Vagina (tissue), 2 donors: Measurements from ENCODE around the gene RNF168. TPM values are rescaled to one million over a fixed set of nuclear protein-coding genes. Genes with fewer than 3 reads are reported as not detected.

Source experiments
- DNase-seq, 2 donors: peaks; one replicate each; pipeline ENCODE4 v3.0.0-alpha.2; 2017; ENCODE audit errors: extremely low spot score in 2 of 2
- H3K27ac ChIP-seq: fragments of 200-600 bp; sonication (generic); one replicate; pipeline ENCODE4 v1.5.1; 2019
- H3K27me3 ChIP-seq: fragments of 200-600 bp; sonication (generic); one replicate; pipeline ENCODE4 v1.5.1; 2019
- H3K36me3 ChIP-seq, 2 donors: fragments of 200-600 bp; sonication (generic); one replicate each; pipeline ENCODE4 v1.5.1; 2017 to 2019
- H3K4me1 ChIP-seq: fragments of 200-600 bp; sonication (generic); one replicate; pipeline ENCODE4 v1.5.1; 2019
- H3K4me3 ChIP-seq, 2 donors: fragments of 200-600 bp; sonication (generic); 1 replicate in 1 of 2; 2 replicates in 1 of 2; pipeline ENCODE4 v1.5.1; 2016 to 2019
- H3K9me3 ChIP-seq: fragments of 200-600 bp; sonication (generic); one replicate; pipeline ENCODE4 v1.5.1; 2019
- POLR2A ChIP-seq, 2 donors: fragments of 450-650 bp; IDR thresholded peaks; one replicate each; pipeline ENCODE4 v1.6.1; 2017; ENCODE audit warnings: antibody characterized with exemption in 2 of 2, mild to moderate bottlenecking in 2 of 2, moderate library complexity in 2 of 2
- POLR2AphosphoS5 ChIP-seq, 2 donors: sonication (generic); formaldehyde crosslinking; IDR thresholded peaks; one replicate each; pipeline ENCODE4 v1.9.0; 2017; ENCODE audit warnings: antibody characterized with exemption in 2 of 2, mild to moderate bottlenecking in 2 of 2, low read depth in 1 of 2; ENCODE audit not compliant: insufficient read depth in 1 of 2
- intact Hi-C: fragments of 100-400 bp; cut with DNase I; formaldehyde crosslinking; loops from one replicate; pipeline ENCODE4 v1.15.1; 2023
- total RNA-seq: library from RNA; depleted of rRNA; stranded (reverse); fragments of >200 nt; gene quantifications from one replicate; pipeline ENCODE4 v1.2.3, GENCODE V29; 2016
- TF ChIP-seq, protein P1 (sequence below), 3 experiments: fragments of 450-650 bp in 2 of 3; fragments of 200-600 bp in 1 of 3; sonication (generic) in 1 of 3; IDR thresholded peaks; one replicate each; pipeline ENCODE4 v1.5.1; 2017 to 2019; ENCODE audit warnings: antibody characterized with exemption in 3 of 3, mild to moderate bottlenecking in 2 of 3, moderate library complexity in 2 of 3

RNF168 gene
- total RNA-seq, 1 donor from 2014 or later, result 26.0 TPM

DNA sequence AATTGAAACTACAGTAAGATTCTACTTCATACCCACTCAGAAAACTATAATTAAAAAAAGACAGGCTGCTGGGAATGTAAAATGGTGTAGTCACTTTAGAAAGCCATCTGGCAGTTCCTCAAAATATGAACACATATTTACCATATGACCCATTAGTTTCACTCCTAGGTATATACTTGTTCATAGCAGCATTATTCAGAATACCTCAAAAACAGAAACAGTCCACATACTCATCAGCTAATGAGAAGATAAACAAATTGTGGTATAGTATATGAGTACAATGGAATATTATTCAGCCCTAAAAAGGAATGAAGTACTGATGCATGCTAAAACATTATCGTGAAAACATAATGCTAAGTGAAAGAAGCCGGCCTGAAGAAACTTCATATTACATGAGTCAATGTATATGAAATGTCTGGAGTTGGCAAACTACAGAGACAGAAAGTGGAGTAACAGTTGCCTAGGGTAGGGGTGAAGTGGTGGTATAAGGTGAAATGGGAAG is 41.0 kb upstream of the RNF168 start:
- no peak for DNase-seq
- intact Hi-C loops, result loop anchor here (10.0 kb wide), 1 partner anchor 760 kb away; no protein-coding TSS in a partner anchor
- Histone ChIP-seq H3K27me3 (no peaks in the 10 kb centered on the region), H3K4me3 (no peak overlapping the region), H3K4me1 (no peaks in the 10 kb centered on the region), H3K36me3 (no peaks in the 10 kb centered on the region), H3K9me3 (no peaks in the 10 kb centered on the region), H3K27ac (no peak overlapping the region)
- TF ChIP-seq, protein P1, sequence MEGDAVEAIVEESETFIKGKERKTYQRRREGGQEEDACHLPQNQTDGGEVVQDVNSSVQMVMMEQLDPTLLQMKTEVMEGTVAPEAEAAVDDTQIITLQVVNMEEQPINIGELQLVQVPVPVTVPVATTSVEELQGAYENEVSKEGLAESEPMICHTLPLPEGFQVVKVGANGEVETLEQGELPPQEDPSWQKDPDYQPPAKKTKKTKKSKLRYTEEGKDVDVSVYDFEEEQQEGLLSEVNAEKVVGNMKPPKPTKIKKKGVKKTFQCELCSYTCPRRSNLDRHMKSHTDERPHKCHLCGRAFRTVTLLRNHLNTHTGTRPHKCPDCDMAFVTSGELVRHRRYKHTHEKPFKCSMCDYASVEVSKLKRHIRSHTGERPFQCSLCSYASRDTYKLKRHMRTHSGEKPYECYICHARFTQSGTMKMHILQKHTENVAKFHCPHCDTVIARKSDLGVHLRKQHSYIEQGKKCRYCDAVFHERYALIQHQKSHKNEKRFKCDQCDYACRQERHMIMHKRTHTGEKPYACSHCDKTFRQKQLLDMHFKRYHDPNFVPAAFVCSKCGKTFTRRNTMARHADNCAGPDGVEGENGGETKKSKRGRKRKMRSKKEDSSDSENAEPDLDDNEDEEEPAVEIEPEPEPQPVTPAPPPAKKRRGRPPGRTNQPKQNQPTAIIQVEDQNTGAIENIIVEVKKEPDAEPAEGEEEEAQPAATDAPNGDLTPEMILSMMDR (IDR thresholded peaks at IDR 0.05), result no peak
- no peak for TF ChIP-seq POLR2A (IDR thresholded peaks at IDR 0.05)

DNA sequence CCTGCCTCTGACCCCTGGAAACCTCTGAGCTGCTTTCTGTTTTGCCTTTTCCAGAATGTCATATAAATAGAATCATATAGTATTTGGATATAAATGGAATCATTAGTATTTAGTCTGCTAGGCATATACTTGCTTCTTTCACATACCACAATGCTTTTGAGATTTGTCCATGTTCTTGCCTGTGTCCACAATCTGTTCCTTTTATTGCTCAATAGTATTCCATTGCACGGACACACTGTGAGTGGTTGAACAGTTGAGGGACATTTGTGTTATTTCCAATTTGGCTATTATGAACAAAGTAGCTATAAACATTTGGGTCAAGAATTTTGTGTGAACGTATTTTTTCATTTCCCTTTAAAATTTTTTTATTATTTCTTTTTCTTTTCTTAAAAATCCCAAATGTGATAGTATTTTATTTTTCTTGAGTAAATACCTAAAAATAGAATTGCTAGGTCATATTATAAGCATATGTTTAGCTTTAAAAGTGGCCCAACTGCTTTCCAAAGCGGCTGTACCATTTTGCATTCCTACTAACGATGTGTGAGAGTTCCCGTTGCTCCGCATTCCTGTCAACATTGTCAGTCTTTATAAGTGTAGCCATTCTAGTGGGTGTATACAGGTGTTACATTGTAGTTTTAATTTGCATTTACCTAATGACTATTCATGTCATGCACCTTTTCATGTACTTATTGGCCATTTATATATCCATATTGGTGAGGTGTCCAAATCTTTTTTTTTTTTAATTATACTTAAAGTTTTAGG is 38.3 kb upstream of the RNF168 start:
- H3K4me1 ChIP-seq, result no peaks in the 10 kb centered on the region
- no peaks in the 10 kb centered on the region for H3K36me3 ChIP-seq
- H3K27me3 ChIP-seq, result no peaks in the 10 kb centered on the region
- TF ChIP-seq, protein P1 (IDR thresholded peaks at IDR 0.05), result no peak
- no peak for TF ChIP-seq POLR2AphosphoS5 (IDR thresholded peaks at IDR 0.05; ENCODE audit: insufficient read depth in 1 of 2, low read depth in 1 of 2)
- TF ChIP-seq POLR2A (IDR thresholded peaks at IDR 0.05), result no peak
- H3K27ac ChIP-seq, result no peak overlapping the region
- no peaks in the 10 kb centered on the region for H3K9me3 ChIP-seq
- intact Hi-C loops, result loop anchor here (10.0 kb wide), 1 partner anchor 763 kb away; no protein-coding TSS in a partner anchor
- DNase-seq, result no peak
- H3K4me3 ChIP-seq, result no peak overlapping the region

DNA sequence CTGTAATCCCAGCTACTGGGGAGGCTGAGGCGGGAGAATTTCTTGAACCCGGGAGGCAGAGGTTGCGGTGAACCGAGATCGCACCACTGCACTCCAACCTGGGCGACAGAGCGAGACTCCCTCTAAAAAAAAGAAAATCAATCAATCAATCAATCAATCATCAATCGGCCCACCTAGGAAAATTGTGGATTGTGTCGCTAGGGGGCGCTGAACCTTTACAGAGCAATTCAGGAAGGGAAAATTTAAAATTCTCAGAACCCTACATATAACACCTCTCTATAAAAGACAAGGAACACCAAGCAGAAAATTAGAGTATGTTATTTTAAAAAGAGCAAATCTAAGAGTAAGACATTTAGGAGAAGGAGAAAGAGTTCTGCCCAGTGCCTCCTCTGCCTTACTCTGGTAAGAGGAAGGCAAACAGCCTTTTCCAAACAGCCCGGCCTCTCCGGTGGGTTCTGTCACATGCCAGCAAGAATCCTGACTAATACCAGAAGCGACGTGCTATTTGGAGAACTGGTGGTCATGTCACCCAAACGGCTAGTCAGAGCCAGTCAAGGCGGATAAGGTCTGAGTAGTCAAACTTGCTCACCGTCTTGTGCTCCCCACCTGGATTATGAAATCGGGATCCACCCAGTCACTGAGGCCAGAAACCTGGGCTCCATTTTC is 33.9 kb upstream of the RNF168 start:
- Histone ChIP-seq H3K9me3 (no peaks in the 10 kb centered on the region), H3K4me3 (no peak overlapping the region), H3K36me3 (no peaks in the 10 kb centered on the region), H3K27me3 (no peaks in the 10 kb centered on the region), H3K4me1 (no peaks in the 10 kb centered on the region), H3K27ac (no peak overlapping the region)
- no peak for DNase-seq
- TF ChIP-seq, protein P1 (IDR thresholded peaks at IDR 0.05), result peak; percentile 33 to 62 (median 41)
- TF ChIP-seq POLR2A (IDR thresholded peaks at IDR 0.05) (no peak), POLR2AphosphoS5 (IDR thresholded peaks at IDR 0.05; ENCODE audit: insufficient read depth in 1 of 2, low read depth in 1 of 2) (peak in 1 of 2 donors; percentile 31)
- intact Hi-C loops, result no loop called here

DNA sequence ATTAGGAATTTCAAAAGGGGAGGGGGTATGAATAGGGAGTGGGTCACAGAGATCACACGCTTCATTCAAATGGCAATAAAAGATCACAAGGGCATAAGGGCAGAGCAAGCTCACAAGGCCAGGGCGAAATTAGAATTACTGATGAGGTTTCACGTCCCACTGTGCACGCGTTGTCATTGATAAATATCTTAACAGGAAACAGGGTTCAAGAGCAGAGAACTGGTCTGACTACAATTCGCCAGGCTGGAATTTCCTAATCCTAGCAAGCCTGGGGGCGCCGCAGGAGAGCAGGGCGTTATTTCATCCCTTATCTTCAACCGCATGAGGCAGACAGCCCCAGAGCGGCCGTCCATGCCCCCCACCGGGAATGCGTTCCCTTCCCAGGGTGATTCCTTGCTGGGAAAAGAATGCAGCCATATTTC is 29.7 kb upstream of the RNF168 start:
- no peak for DNase-seq

More for the DNA sequence above, 29.7 kb upstream of the RNF168 start:
- intact Hi-C loops, result no loop called here
- TF ChIP-seq POLR2AphosphoS5 (IDR thresholded peaks at IDR 0.05; ENCODE audit: insufficient read depth in 1 of 2, low read depth in 1 of 2), result no peak
- TF ChIP-seq, protein P1 (IDR thresholded peaks at IDR 0.05), result no peak
- no peak for TF ChIP-seq POLR2A (IDR thresholded peaks at IDR 0.05)
- H3K27me3 ChIP-seq, result no peaks in the 10 kb centered on the region
- peaks cover 5% of the 10 kb centered on the region for H3K4me1 ChIP-seq
- no peaks in the 10 kb centered on the region for H3K36me3 ChIP-seq
- no peaks in the 10 kb centered on the region for H3K9me3 ChIP-seq
- no peak overlapping the region for H3K27ac ChIP-seq
- H3K4me3 ChIP-seq, result no peak overlapping the region
